WTC11 (cell line): ENCODE measurements around the gene ZNF484. TPM values are rescaled to one million over a fixed set of nuclear protein-coding genes. Genes with fewer than 3 reads are reported as not detected.

Experiments used
- CBFB ChIP-seq: sonication (generic); formaldehyde crosslinking; IDR thresholded peaks from 2 replicates; pipeline ENCODE4 v1.8.1; 2022; ENCODE audit warnings: mild to moderate bottlenecking, low read depth, missing genetic modification reagents
- CREB1 ChIP-seq: sonication (generic); formaldehyde crosslinking; IDR thresholded peaks from 2 replicates; pipeline ENCODE4 v1.8.0; 2023; ENCODE audit warnings: mild to moderate bottlenecking, missing genetic modification reagents
- FOXK1 ChIP-seq: sonication (generic); formaldehyde crosslinking; IDR thresholded peaks from 2 replicates; pipeline ENCODE4 v1.8.0; 2022; ENCODE audit warnings: mild to moderate bottlenecking, moderate library complexity, missing genetic modification reagents
- HMGA2 ChIP-seq: fragments of 250-450 bp; sonication (Bioruptor Pico); IDR thresholded peaks from 2 replicates; pipeline ENCODE4 v1.4.0; 2021; ENCODE audit warnings: mild to moderate bottlenecking, moderate library complexity
- MYBL2 ChIP-seq: sonication (generic); formaldehyde crosslinking; IDR thresholded peaks from 2 replicates; pipeline ENCODE4 v1.8.1; 2023; ENCODE audit warnings: mild to moderate bottlenecking, moderate library complexity, missing genetic modification reagents
- OVOL2 ChIP-seq: fragments of 250-450 bp; sonication (Bioruptor Pico); IDR thresholded peaks from 2 replicates; pipeline ENCODE4 v1.9.0; 2021; ENCODE audit warnings: mild to moderate bottlenecking, borderline replicate concordance
- RORB ChIP-seq: fragments of 250-450 bp; sonication (Bioruptor Pico); IDR thresholded peaks from 2 replicates; pipeline ENCODE4 v1.9.0; 2021; ENCODE audit warnings: mild to moderate bottlenecking
- TEAD4 ChIP-seq: sonication (generic); formaldehyde crosslinking; IDR thresholded peaks from 2 replicates; pipeline ENCODE4 v1.8.0; 2022; ENCODE audit warnings: mild to moderate bottlenecking, missing genetic modification reagents
- TP53 ChIP-seq: sonication (generic); formaldehyde crosslinking; IDR thresholded peaks from 2 replicates; pipeline ENCODE4 v1.8.1; 2023; ENCODE audit warnings: mild to moderate bottlenecking, missing genetic modification reagents
- ZBTB21 ChIP-seq: sonication (generic); formaldehyde crosslinking; IDR thresholded peaks from 2 replicates; pipeline ENCODE4 v1.8.1; 2023; ENCODE audit warnings: mild to moderate bottlenecking, missing genetic modification reagents, borderline replicate concordance
- ZNF232 ChIP-seq: sonication (generic); formaldehyde crosslinking; IDR thresholded peaks from 2 replicates; pipeline ENCODE4 v1.8.0; 2022; ENCODE audit warnings: mild to moderate bottlenecking, missing genetic modification reagents
- ZNF263 ChIP-seq: sonication (generic); formaldehyde crosslinking; IDR thresholded peaks from 2 replicates; pipeline ENCODE4 v1.8.1; 2022; ENCODE audit warnings: low read depth, mild to moderate bottlenecking, moderate library complexity, missing genetic modification reagents
- ZNF423 ChIP-seq: fragments of 250-450 bp; sonication (Bioruptor Pico); IDR thresholded peaks from 2 replicates; pipeline ENCODE4 v2.1.2; 2022; ENCODE audit warnings: mild to moderate bottlenecking, moderate library complexity
- total RNA-seq: library from RNA; stranded (reverse); gene quantifications from 3 replicates; pipeline ENCODE4 v1.2.3, GENCODE V29; 2021
- TF ChIP-seq, protein P1 (sequence below): sonication (generic); formaldehyde crosslinking; IDR thresholded peaks from 2 replicates; pipeline ENCODE4 v1.8.0; 2023; ENCODE audit warnings: missing genetic modification reagents, mild to moderate bottlenecking, borderline replicate concordance
- TF ChIP-seq, protein P2 (sequence below): sonication (generic); formaldehyde crosslinking; IDR thresholded peaks from 2 replicates; pipeline ENCODE4 v1.8.0; 2022; ENCODE audit warnings: mild to moderate bottlenecking, missing genetic modification reagents
- TF ChIP-seq, protein P3 (sequence below): sonication (generic); formaldehyde crosslinking; IDR thresholded peaks from 2 replicates; pipeline ENCODE4 v1.8.0; 2022; ENCODE audit warnings: missing genetic modification reagents
- TF ChIP-seq, protein P4 (sequence below): fragments of 250-450 bp; sonication (Bioruptor Pico); conservative IDR thresholded peaks from 2 replicates; pipeline ENCODE4 v1.9.0; 2021; ENCODE audit warnings: mild to moderate bottlenecking
- TF ChIP-seq, protein P5 (sequence below): sonication (generic); formaldehyde crosslinking; IDR thresholded peaks from 2 replicates; pipeline ENCODE4 v1.8.0; 2023; ENCODE audit warnings: missing genetic modification reagents
- TF ChIP-seq, protein P6 (sequence below): sonication (generic); formaldehyde crosslinking; IDR thresholded peaks from 2 replicates; pipeline ENCODE4 v1.8.0; 2022; ENCODE audit warnings: mild to moderate bottlenecking, missing genetic modification reagents

Gene ZNF484
- total RNA-seq, 1 experiment from 2014 or later = 14.1 TPM

DNA sequence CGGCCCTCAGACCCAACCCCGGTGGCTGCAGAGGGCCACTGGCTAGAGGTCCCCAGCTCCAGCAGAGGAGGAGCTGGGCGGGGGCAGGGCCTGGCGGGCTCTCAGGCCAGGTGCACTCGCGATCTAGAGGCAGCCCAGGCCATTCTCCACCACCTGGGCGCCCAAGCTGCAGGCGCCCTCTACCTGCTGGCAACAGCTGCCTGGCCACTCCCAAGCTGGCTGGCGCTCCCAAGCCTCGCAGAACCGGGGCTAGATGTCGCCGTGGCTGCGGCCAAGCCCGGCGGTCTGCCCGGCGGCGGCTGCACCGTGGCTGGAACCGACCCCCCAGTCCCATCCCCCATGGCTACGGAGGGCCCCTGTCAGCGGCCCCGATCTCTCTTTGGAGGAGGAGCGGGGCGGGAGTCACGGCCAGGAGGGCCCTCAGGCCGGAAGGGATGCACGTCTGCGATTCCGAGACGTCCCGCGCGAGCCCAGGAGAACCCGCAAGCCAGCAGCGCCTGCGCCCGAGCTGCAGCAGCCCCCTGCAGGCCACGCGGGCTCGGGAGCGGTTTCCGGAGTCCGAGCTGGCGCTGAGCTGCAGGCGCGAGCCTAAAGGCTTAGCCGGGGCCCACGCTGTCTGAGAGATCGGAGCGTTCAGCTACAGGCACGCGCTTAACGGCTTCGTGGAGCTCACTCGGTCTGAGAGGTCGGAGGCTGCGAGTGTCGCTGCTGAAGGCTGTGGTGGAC lies 68.9 kb downstream of the ZNF484 start (continued):
- TF ChIP-seq, protein P1, sequence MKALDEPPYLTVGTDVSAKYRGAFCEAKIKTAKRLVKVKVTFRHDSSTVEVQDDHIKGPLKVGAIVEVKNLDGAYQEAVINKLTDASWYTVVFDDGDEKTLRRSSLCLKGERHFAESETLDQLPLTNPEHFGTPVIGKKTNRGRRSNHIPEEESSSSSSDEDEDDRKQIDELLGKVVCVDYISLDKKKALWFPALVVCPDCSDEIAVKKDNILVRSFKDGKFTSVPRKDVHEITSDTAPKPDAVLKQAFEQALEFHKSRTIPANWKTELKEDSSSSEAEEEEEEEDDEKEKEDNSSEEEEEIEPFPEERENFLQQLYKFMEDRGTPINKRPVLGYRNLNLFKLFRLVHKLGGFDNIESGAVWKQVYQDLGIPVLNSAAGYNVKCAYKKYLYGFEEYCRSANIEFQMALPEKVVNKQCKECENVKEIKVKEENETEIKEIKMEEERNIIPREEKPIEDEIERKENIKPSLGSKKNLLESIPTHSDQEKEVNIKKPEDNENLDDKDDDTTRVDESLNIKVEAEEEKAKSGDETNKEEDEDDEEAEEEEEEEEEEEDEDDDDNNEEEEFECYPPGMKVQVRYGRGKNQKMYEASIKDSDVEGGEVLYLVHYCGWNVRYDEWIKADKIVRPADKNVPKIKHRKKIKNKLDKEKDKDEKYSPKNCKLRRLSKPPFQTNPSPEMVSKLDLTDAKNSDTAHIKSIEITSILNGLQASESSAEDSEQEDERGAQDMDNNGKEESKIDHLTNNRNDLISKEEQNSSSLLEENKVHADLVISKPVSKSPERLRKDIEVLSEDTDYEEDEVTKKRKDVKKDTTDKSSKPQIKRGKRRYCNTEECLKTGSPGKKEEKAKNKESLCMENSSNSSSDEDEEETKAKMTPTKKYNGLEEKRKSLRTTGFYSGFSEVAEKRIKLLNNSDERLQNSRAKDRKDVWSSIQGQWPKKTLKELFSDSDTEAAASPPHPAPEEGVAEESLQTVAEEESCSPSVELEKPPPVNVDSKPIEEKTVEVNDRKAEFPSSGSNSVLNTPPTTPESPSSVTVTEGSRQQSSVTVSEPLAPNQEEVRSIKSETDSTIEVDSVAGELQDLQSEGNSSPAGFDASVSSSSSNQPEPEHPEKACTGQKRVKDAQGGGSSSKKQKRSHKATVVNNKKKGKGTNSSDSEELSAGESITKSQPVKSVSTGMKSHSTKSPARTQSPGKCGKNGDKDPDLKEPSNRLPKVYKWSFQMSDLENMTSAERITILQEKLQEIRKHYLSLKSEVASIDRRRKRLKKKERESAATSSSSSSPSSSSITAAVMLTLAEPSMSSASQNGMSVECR = 0 out of 2 replicates have a peak, but pooled peaks have one; percentile 57
- TF ChIP-seq ZNF423 (CRISPR knock-in tag) (no peak), RORB (no peak), ZNF263 (CRISPR knock-in tag) (no peak), CBFB (CRISPR knock-in tag) (no peak), CREB1 (CRISPR knock-in tag) (0 out of 2 replicates have a peak, but pooled peaks have one; percentile 73), HMGA2 (CRISPR knock-in tag) (no peak), OVOL2 (CRISPR knock-in tag) (no peak), TEAD4 (CRISPR knock-in tag) (no peak), MYBL2 (no peak), ZNF232 (CRISPR knock-in tag) (peak; percentile 62; the same call in 1 of the 2 replicates), ZBTB21 (no peak), FOXK1 (CRISPR knock-in tag) (peak; percentile 31; the same call in 1 of the 2 replicates), TP53 (no peak)
- TF ChIP-seq, protein P2, sequence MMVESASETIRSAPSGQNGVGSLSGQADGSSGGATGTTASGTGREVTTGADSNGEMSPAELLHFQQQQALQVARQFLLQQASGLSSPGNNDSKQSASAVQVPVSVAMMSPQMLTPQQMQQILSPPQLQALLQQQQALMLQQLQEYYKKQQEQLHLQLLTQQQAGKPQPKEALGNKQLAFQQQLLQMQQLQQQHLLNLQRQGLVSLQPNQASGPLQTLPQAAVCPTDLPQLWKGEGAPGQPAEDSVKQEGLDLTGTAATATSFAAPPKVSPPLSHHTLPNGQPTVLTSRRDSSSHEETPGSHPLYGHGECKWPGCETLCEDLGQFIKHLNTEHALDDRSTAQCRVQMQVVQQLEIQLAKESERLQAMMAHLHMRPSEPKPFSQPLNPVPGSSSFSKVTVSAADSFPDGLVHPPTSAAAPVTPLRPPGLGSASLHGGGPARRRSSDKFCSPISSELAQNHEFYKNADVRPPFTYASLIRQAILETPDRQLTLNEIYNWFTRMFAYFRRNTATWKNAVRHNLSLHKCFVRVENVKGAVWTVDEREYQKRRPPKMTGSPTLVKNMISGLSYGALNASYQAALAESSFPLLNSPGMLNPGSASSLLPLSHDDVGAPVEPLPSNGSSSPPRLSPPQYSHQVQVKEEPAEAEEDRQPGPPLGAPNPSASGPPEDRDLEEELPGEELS = peak; percentile 82
- TF ChIP-seq, protein P3, sequence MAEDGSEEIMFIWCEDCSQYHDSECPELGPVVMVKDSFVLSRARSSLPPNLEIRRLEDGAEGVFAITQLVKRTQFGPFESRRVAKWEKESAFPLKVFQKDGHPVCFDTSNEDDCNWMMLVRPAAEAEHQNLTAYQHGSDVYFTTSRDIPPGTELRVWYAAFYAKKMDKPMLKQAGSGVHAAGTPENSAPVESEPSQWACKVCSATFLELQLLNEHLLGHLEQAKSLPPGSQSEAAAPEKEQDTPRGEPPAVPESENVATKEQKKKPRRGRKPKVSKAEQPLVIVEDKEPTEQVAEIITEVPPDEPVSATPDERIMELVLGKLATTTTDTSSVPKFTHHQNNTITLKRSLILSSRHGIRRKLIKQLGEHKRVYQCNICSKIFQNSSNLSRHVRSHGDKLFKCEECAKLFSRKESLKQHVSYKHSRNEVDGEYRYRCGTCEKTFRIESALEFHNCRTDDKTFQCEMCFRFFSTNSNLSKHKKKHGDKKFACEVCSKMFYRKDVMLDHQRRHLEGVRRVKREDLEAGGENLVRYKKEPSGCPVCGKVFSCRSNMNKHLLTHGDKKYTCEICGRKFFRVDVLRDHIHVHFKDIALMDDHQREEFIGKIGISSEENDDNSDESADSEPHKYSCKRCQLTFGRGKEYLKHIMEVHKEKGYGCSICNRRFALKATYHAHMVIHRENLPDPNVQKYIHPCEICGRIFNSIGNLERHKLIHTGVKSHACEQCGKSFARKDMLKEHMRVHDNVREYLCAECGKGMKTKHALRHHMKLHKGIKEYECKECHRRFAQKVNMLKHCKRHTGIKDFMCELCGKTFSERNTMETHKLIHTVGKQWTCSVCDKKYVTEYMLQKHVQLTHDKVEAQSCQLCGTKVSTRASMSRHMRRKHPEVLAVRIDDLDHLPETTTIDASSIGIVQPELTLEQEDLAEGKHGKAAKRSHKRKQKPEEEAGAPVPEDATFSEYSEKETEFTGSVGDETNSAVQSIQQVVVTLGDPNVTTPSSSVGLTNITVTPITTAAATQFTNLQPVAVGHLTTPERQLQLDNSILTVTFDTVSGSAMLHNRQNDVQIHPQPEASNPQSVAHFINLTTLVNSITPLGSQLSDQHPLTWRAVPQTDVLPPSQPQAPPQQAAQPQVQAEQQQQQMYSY (CRISPR knock-in tag) = peak; percentile 58
- TF ChIP-seq, protein P4, sequence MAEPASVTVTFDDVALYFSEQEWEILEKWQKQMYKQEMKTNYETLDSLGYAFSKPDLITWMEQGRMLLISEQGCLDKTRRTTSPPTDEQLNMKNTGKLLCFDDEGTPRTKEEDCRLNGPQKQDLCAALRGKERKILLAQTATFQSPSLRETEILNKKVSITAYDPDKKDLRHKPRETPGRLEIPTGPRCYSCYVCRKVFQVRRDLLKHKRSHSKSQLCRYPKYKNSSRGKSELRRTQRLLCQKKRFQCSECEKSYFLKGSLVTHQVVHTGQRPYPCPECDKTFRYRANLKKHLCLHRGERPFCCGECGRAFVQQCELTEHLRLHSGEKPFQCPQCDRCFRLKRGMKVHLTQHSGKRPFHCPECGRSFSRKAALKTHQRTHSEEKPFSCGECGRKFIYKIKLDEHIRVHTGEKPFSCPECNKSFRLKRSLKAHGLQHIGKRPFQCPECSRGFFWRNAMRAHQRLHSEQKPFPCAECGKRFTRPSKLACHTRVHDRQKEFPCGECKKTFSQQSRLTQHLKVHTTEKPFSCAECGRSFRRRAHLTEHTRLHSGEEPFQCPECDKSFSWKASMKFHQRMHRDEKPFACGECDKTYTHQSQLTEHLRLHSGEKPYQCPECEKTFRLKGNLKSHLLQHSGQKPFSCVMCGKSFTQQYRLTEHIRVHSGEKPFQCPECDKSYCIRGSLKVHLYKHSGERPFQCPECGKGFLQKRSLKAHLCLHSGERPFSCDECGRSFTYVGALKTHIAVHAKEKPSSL = no peak
- TF ChIP-seq, protein P5, sequence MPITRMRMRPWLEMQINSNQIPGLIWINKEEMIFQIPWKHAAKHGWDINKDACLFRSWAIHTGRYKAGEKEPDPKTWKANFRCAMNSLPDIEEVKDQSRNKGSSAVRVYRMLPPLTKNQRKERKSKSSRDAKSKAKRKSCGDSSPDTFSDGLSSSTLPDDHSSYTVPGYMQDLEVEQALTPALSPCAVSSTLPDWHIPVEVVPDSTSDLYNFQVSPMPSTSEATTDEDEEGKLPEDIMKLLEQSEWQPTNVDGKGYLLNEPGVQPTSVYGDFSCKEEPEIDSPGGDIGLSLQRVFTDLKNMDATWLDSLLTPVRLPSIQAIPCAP (CRISPR knock-in tag) = no peak
- TF ChIP-seq, protein P6, sequence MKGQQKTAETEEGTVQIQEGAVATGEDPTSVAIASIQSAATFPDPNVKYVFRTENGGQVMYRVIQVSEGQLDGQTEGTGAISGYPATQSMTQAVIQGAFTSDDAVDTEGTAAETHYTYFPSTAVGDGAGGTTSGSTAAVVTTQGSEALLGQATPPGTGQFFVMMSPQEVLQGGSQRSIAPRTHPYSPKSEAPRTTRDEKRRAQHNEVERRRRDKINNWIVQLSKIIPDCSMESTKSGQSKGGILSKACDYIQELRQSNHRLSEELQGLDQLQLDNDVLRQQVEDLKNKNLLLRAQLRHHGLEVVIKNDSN (CRISPR knock-in tag) = no peak
- TF ChIP-seq, all 79 proteins: peak for 17
